Activated CD4-positive, alpha-beta T cell treated with anti-CD3 and anti-CD28 coated beads, Interleukin-2, amount 50 U/mL, for 4 hours (primary cell): ENCODE results near the gene YKT6.
"Not testable (repeated sequence)": the region's sequence is repeated elsewhere in the genome, so short reads cannot be mapped to it uniquely, and the experiment has no call there.

Experiments
- DNase-seq, 2 experiments: peaks; one replicate each; pipeline ENCODE4 v3.0.0-alpha.2; 2020

The YKT6 gene

DNA sequence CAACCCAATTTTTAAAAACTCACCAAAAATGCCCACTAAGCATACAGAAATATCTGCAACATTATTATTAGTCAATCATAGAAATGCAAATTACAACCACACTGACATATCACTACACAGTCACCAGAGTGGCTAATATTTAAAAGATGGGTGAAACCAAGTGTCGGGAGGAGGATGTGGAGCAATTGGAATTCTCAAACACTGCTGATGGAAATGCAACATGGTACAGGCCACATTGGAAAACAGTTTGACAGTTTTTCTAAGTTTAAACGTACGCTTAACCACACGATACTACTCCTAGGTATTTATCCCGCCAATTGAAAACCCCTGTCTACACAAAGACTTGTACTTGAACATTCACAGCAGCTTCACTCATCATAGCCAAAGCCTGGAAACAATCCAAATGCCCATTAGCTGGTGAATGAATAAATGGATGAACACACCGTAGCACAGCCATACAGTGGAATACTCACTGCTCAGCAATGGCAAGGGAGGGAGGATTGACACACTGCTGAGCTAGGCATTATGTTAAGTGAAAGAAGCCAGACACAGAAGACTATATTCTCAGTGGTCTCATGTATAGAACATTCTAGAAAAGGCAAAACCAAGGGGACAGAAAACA is 27.9 kb upstream of the YKT6 start:
- no peak for DNase-seq

DNA sequence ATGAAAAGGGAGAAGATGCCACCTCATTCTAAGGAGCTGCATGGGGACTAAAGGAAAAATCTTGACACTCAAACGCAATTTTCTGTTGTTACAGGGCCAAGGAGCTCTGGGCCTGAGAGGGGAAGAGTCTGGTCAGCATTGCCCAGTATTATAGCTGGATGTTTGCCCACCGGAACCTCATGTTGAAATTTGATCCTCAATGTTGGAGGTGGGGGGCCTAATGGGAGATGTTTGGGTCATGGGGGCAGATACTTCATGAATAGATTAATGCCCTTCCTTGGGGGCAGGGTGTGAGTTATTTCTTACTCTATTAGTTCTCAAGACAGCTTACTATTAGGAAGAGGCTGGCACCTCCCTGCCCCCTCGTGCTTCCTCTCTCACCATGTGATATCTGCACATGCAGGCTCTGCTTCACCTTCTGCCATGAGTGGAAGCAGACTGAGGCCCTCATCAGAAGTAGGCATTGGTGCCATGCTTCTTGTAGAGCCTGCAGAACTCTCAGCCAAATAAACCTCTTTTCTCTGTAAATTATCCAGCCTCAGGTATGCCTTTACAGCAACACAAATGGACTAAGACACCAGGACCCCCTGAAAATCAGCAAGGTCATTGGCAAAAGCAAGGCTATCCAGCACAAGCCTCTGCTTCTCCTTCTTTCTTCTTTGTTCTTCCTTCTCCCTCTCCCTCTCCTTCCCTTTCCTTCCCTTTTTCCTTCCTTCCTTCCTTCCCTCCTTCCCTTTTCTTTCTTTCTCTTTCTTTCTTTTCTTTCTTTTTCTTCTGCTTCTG is 26.7 kb upstream of the YKT6 start:
- DNase-seq = no peak

DNA sequence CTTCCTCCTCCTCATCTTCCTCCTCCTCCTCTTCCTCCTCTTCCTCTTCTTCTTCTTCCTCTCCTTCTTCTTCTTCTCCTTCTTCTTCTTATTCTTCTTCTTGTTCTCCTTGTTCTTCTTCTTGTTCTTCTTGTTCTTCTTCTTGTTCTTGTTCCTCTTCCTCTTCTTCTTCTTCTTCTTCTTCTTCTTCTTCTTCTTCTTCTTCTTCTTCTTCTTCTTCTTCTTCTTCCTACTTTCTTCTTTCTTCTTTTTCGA is 26.2 kb upstream of the YKT6 start:
- DNase-seq = not testable (repeated sequence)

DNA sequence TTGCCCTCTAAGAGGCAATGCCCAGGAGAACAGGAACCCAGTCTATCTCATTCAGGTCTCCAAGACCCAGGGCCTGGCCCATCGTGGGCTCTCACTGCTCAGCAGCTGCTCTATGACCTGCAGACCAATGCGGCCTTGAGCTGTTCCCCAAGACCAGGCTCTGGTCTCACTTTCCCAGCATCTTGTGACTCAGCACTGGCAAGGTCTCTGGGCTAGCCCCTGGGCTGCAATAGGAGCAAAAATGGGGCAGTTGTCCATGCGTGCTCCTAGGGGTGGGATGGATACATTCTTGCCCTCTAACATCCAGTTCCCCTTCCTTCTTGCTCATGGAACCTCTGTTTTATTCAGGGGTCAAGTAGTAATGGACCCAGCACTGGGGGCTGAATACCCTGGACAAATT is 25.0 kb upstream of the YKT6 start:
- no peak for DNase-seq

DNA sequence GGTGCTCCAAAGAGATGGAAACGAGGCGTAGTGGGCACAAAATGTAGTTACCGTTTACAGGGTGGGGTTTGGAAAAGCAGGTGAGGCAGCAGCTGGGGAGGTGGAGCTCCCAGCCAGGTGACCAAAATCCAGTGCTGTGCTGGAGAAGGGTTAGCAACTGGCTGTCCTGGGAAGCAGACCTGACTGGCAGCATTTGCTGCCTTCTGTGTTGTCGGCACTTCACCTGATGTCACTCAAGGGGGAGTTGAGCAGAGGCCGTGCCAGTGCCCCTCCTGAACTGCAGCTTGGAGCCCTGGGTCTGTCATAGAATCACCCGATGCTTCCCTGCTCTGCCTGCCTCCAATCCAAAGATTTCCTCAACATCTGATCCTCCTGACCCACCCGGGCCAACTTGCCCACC is 24.3 kb upstream of the YKT6 start:
- DNase-seq = no peak

DNA sequence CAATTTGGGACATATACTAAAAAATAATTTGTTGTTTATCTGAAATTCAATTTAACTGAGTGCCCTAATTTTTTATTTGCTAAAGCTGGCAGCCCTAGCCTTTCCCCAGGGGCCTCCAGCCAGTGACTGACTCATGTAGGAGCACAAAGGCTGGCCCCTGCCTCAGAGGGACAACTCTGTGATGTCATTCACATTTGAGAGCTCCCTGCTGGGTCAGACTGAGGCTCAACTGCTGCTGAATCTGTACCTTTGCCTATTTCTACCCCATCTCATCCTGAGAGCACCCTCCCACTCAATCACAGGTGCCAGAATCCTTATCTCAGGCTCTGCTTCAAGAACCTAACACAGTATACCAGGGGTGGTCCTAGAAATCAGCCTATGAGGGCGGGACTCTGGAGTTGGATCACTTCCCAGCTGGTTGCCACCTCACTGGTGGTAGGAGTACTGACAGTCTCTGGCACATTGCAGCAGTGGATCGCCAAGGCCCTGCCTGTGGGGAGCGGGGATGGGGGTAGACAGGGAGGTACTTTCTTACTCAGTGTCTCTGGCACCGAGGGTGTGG is 23.1 kb upstream of the YKT6 start:
- no peak for DNase-seq

DNA sequence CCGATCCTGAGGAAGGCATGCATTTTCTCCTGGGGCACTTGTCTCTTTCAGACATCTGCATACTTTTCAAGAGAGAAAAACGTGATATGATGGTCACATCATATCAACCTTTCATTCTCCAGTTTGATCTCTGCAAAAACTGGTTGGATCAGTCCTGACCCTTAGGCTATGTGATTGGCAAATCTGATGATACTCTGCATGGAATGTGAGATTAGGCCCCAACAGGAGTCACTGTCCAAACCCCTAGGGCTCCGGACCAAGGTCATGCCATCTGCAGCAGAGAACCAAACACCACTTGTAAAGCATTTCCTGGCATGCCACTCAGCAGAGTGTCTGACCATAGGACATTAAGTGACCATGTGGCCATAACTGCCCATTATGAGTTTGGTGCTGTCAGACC is 20.1 kb upstream of the YKT6 start:
- no peak for DNase-seq

DNA sequence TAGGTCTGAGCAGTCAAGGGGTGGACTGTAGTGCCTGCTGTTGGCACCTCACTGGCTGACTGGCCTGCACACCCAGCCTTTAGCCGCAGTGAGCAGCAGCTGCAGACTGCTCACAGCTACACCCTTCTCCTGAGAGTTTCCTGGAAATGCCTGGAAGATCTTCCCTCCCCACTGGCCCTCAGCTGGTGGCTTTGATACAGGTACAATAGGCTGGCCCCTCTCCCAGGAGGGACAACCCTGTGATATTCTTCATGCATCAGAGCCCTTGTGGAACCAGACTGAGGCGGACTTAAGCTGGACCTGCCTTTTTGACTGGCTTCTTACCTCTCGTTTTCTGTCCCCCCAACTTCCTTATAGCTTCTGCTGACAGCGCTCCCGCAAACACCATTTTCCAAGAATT is 18.0 kb upstream of the YKT6 start:
- DNase-seq = no peak

DNA sequence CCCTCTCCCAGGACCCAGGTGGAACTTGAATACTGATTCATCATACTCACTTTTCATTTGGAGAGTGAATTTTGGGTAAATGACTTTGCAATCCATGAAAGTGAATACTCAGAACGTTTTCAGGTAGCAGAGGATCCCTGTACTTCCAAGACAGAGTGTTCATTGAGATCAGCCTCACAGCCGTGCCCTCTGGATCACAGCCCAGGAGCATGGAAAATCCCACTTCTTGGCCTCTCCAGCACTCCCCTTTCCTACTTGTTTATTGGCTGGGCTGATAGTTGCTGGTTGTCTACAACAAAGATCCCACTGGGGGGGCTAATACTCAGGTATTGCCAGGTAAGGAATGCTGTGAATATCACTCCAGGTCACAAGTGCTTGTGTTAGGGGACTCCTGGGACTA is 17.4 kb upstream of the YKT6 start:
- DNase-seq = no peak

DNA sequence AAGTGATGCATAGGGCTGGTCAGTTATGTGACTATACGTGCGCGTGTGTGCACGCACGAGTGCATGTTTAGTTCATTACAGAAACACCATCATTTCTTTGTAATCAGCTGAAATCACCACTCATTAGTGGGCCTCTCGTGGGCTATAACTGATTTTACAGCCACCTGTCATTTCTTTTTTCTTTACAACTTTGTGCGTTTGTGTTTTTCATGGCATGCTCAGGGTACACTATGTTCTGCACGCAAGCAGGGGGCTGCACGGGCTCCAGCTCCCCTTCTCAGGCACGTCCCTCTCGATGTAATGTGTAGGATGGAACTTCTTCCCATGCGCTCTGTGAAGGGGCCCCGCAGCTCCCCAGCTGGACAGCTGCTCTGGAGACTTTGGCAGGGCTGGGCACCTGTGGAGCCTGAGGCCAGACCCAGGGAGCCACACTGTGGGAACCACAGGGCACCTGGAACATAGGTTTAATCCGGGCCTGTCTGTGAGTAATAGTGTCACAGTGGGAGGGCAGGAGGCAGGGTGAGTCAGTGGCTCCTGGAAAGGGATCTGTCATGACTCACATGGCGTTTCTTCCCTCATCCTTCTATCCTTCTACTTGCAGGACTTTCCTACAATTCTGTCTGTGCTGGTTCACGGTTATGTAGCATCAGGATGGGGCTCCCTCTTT is 16.4 kb upstream of the YKT6 start:
- DNase-seq = no peak

DNA sequence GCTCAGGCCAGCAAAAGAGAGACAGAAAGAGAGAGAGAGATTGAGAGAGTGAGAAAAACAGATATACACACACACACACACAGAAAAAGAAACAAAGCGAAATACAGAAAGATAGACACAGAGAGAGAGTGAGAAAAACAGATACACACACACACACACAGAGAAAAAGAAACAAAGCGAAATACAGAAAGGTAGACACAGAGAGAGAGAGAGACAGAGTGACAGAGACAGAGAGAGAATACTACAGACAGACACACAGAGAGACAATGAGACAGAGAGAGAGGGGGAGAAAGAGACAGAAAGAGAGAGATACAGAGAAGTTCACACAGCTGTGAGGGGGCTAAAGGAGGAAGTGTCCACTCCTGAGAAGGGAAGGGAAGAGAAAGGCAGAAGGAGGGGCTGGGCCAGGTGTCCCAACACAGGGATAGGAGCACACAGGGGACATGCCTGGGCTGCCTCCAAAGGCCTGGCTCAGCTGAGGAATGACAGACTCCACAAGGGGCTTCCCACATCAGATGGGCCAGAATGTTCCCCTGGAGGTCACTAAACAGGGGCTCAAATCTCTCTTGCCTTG is 15.8 kb upstream of the YKT6 start:
- no peak for DNase-seq

DNA sequence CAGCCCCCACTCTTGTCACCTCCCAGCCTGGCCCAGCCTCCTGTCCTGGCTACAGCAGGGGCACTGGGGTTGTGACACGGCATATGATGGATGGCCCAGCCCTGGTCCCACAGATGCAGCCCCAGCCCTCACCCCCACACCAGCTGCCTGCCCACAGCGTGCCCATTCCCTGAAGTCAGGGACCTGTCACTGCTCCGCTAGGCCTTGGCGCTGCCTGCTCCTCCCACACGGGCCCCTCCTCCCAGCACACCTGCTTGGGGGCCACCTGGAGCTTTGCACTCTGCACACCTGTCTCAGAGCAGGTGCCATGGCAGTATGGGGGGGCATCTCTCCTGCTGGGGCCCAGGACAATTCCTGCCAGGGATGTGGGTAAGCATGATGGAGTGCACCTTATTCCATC is 15.0 kb upstream of the YKT6 start:
- DNase-seq = no peak

DNA sequence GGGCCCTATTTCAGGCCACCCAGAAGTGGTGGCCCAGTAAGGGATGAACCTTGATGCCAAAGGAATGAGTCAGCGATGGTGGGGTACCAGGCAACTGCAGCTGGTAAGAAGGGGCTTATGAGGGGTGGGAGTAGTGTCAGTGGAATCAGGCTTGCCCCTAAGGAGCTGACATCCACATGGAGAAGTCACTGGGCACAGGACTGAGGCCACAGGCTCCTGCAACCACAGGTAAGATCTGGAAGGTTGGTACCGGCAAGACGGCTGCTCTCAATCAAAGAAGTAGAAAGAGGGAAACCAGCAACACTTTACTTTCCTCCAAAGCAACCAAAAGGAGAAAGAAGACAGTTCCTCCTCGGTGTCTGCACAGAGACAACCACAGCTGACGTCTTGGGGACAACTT is 14.0 kb upstream of the YKT6 start:
- DNase-seq = no peak

DNA sequence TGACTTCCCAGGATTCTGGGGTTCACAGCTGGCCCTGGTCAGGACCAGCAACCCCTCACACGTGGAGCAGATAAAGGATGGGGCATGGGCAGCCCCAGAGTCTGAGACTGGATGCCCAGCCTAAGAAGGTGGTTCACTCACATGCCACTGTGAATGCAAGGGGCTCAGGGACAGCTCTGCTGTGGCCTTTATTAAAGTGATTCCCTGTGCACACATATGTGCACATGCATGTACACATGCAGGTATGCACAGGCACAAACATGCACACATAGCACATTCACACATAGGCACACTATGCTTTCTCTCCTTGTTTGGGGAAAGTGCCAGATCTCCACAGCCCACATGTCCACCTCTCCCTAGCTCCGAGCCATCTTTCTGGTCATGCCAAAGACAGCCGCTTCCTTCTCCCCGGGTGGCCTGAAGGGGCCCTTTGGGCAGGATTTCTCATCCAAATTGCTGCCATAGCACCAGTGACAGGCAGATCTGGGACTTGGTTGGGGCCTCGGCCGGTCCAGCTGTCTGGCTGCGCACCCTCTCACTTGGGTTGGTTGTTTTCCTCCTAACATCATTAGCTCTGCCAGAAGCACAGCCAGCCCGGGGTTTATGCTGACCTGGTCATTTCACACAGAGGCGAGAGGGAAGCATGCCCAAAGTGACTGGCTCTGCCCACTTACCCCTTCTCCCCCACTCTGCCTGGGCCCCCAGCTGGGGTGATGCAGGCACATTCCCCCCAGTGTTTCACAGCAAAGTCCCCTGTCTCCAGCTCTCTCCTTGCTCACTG is 13.0 kb upstream of the YKT6 start:
- DNase-seq = no peak

DNA sequence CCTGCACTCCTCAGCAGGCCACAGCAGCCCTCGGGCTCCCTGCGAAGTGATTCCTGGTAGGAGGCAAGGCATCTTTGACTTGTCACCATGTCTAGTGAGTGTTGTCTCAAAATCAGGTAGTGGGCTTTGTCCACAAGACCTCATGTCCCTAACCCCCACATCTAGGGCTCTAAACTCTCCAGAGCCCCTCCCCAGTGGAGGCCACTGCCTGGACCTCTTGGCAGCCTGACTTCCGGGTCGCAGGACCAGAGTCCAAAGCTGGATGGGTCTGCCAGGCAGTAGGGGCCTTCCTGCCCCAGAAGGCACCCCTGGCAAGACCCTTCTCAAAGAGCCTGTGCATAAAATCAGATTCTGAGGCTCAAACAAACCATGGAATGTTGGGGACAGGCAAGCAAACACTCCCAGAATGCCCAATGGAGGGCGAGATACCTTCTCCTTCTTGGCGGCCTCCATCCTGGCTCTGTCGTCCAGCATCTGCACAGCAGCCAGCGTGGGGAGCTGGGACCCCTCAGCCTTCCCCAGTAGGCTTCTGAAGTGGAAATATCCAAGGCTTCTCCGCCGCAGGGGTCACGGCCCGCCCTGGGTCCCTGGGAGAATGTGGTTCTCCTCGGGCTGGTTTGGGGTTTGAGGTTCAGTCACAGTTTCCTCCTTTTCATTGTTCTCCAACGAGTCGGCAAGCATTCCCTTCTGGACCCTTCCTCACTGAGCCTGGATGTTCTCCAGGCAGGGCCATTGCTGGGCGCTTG is 12.1 kb upstream of the YKT6 start:
- no peak for DNase-seq

DNA sequence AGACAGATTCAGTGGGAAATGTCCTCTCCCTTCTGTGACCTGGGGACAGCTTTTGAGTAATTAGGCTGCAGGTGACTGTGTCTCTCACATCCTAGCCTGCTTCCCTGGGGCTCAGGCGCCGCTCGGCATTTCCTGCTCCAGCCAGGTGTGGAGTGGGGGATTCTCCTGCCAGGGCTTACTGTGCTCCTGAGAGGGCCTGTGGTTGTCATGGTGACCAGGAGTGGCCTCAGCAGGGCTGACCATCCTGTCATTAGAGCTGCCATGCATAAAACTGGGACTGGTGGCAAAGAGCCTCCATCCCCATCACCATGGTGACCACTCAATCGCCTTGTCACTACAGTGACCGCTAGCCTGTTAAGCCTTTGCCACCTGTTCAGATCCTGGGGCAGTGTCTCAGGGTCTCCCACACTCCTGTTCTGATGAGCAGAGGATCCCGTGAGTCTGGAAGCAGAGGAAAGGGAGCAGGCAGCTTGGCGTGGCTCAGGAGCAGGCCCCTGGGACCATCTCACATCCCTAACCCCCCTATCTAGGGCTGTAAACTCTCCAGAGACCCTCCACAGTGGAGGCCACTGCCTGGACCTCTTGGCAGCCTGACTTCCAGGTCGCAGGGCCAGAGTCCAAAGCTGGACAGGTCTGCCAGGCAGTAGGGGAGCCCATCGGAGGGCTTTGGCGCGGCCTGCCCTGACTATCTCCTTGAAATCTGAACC is 11.3 kb upstream of the YKT6 start, which contains the start of gene GCK:
Gene GCK (minus strand): TSS at position 154 of the 707 bp plus-strand sequence. CDS start 486 bp downstream, outside the sequence.
- no peak for DNase-seq

DNA sequence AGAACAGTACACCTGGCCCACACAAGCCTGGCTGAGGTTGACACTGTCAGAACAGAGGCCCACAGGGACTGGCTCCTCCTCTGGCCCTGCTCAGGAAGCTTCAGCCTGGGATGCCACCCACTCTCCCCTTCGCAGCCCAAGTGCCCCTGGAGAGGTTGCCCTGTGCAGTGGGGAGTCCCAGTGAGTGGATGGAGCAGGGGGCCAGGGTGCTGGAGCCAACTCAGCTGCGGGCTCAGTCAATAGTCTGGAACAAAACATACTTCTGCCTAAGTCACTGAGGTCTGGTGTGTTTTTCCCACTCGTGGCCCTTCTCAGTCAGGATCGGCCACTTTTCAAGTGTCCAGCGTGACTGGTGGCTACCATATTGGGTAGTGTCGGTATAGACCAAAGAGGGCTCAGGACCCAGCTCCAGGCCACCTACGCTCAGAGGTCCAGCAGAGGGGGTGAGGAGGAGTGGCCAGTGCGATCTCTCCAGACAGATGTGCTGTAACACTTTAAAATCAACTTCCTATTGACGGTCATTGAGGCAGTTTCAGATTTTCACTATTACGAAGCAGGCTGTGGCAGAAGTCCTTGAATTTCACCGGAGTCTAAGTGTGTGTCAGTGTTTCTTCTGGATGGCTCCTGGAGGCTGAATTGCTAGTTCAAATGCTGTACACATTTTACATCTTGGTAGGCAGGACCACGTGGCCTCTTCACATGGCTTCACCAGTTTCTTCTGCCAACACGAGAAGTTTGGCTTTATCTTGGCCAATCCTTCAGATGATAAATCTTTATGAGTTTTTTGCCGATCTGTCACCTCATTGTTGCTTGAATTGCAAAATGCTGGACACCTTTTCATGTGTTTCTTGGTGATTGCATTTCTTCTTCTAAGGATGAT is 10.5 kb upstream of the YKT6 start:
- DNase-seq = no peak

DNA sequence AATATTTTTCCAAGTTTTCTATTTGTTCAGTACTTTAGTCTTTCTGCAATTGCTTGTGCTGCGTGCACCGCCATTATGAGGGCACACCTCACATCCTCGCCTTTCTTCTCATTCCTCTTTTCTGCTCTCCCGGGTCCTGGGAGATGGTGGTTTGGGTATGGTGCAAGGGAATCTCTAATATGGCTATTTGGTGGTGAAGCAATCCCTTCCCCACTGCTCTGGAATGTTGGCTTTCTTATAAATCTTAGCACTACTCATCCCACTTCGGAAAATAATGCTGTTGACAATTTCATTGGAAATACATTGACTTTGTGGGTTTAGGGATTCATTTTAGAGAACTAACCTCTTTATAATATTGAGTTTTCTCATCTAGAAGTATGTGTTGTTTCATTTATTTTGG is 9.6 kb upstream of the YKT6 start:
- DNase-seq = no peak

DNA sequence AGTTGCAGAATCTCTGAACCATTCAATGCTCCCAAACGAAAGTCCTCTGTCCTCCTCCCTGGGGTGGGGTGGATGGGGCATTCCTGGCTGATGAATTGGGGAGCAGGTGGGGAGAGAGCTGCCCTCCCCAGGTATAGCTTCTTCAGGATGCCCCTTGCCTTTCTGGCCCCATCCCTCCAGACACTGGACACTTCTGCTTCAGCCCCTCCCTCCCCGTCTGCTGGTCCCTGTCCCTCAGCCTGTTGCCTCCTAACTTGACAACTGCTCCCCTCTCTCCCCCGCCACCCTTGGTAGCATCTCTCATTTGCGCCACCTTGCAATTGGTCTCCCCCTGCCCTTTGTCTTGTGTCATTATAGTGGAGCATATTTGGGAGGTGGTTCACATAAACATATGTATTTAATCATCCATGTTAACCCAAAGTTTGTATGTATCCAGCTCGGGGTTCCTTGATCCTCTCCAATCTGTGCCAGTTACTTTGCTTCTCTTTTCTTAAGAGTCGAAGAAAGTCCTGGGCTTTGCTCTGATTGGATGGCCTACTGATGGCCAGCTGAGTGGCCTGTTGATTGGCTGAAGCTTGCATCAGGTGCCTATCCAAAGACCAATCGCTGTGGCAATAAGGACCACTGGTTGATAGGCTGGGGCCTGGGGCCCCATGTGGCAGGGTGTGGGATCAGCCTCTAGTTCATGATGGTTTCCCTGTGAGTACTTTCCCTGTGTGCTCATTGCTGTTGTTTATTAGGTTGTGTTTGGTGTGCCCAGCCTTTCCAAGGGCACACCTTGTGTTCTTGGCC is 7.6 kb upstream of the YKT6 start:
- DNase-seq = no peak

DNA sequence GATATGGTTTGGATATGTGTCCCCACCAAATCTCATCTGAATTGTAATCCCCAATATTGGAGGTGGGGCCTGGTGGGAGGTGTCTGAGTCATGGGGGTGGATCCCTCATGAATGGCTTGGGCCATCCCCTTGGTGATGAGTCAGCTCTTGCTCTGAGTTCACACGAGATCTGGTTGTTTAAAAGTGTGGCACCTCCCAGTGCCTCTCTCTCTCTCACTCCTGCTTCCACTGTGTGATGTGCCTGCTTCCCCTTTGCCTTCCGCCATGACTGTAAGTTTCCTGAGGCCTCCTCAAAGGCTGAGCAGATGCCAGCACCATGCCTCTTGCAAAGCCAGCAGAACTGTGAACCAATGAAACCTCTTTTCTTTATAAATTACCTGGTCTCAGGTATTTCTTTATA is 6.7 kb upstream of the YKT6 start:
- DNase-seq = peak; percentile 18 to 32
